HG02884 (cell line): Measurements from ENCODE around the gene RRP15.

Experiments
- ATAC-seq: cut with Tn5 transposase; IDR thresholded peaks from one replicate; pipeline ENCODE4 v1.9.1; 2021; ENCODE audit warnings: mild to moderate bottlenecking, moderate library complexity; ENCODE audit not compliant: unreplicated experiment

The RRP15 gene

GRCh38 chr1:218383681-218384080 is 98.6 kb downstream of the RRP15 start:
- ATAC-seq: no peak

GRCh38 chr1:218384581-218384993 is 99.5 kb downstream of the RRP15 start:
- ATAC-seq: no peak
